Mesenchymal stem cell (in vitro differentiated cells and primary cell): Measurements from ENCODE around the gene PTTG1.

Source experiments
- DNase-seq: peaks from one replicate; pipeline ENCODE4 v3.0.0-alpha.2; 2013
- H2AFZ ChIP-seq: one replicate; pipeline ENCODE4 v1.6.1; 2013; ENCODE audit warnings: low read depth, mild to moderate bottlenecking, control low read depth, inconsistent platforms, low read length, moderate library complexity
- H2AK5ac ChIP-seq: 2 replicates; pipeline ENCODE4 v1.6.1; 2013; ENCODE audit warnings: low read length, moderate library complexity, mild to moderate bottlenecking, inconsistent platforms; ENCODE audit not compliant: severe bottlenecking
- H2BK120ac ChIP-seq: one replicate; pipeline ENCODE4 v1.6.1; 2013; ENCODE audit warnings: low read depth, mild to moderate bottlenecking, inconsistent platforms, low read length, moderate library complexity
- H2BK12ac ChIP-seq, 2 experiments: one replicate each; pipeline ENCODE4 v1.6.1; 2013; ENCODE audit warnings: inconsistent platforms in 2 of 2, low read length in 2 of 2, mild to moderate bottlenecking in 2 of 2, moderate library complexity in 2 of 2, control low read depth in 1 of 2
- H2BK15ac ChIP-seq: one replicate; pipeline ENCODE4 v1.6.1; 2013; ENCODE audit warnings: mild to moderate bottlenecking, low read depth, inconsistent platforms; ENCODE audit not compliant: poor library complexity, severe bottlenecking
- H2BK5ac ChIP-seq: 2 replicates; pipeline ENCODE4 v1.6.1; 2013; ENCODE audit warnings: low read depth, mild to moderate bottlenecking, low read length, control low read depth, inconsistent platforms; ENCODE audit not compliant: poor library complexity, severe bottlenecking
- H3K14ac ChIP-seq, 2 experiments: one replicate each; pipeline ENCODE4 v1.6.1; 2013; ENCODE audit warnings: inconsistent platforms in 2 of 2, low read length in 2 of 2, control low read depth in 1 of 2, mild to moderate bottlenecking in 1 of 2, moderate library complexity in 1 of 2
- H3K18ac ChIP-seq, 2 experiments: one replicate each; pipeline ENCODE4 v1.6.1; 2013; ENCODE audit warnings: inconsistent platforms in 2 of 2, low read length in 2 of 2, control low read depth in 1 of 2, low read depth in 1 of 2, mild to moderate bottlenecking in 1 of 2
- H3K23ac ChIP-seq, 2 experiments: one replicate each; pipeline ENCODE4 v1.6.1; 2013; ENCODE audit warnings: inconsistent platforms in 2 of 2, low read length in 2 of 2, mild to moderate bottlenecking in 2 of 2, moderate library complexity in 2 of 2, control low read depth in 1 of 2
- H3K27ac ChIP-seq: 2 replicates; pipeline ENCODE4 v1.5.1; 2013; ENCODE audit warnings: mild to moderate bottlenecking, moderate library complexity, low read length, control low read depth, inconsistent platforms; ENCODE audit not compliant: poor library complexity, severe bottlenecking
- H3K27me3 ChIP-seq, 2 experiments: 2 replicates each; pipeline versions ENCODE4 v1.6.1 to v1.7.0; 2013; ENCODE audit warnings: low read length in 2 of 2, mild to moderate bottlenecking in 2 of 2, moderate library complexity in 2 of 2, control low read depth in 1 of 2, inconsistent platforms in 1 of 2; ENCODE audit not compliant: control insufficient read depth in 1 of 2, insufficient read depth in 1 of 2
- H3K36me3 ChIP-seq, 2 experiments: 2 replicates each; pipeline versions ENCODE4 v1.6.1 to v1.7.0; 2013; ENCODE audit warnings: low read length in 2 of 2, control low read depth in 1 of 2, inconsistent platforms in 1 of 2, low read depth in 1 of 2, mild to moderate bottlenecking in 1 of 2; ENCODE audit not compliant: insufficient read depth in 2 of 2, control insufficient read depth in 1 of 2
- H3K4ac ChIP-seq, 2 experiments: one replicate each; pipeline ENCODE4 v1.6.1; 2013; ENCODE audit warnings: inconsistent platforms in 2 of 2, low read length in 2 of 2, mild to moderate bottlenecking in 2 of 2, moderate library complexity in 2 of 2, control low read depth in 1 of 2, low read depth in 1 of 2
- H3K4me1 ChIP-seq: 2 replicates; pipeline ENCODE4 v1.6.1; 2013; ENCODE audit warnings: low read depth, low read length, control low read depth; ENCODE audit not compliant: control insufficient read depth, insufficient read depth
- H3K4me2 ChIP-seq: 2 replicates; pipeline ENCODE4 v1.6.1; 2013; ENCODE audit warnings: low read length, mild to moderate bottlenecking, inconsistent platforms; ENCODE audit not compliant: poor library complexity, severe bottlenecking
- H3K4me3 ChIP-seq, 2 experiments: 2 replicates each; pipeline versions ENCODE4 v1.5.1 to v1.7.0; 2013; ENCODE audit warnings: low read length in 2 of 2, mild to moderate bottlenecking in 2 of 2, control low read depth in 1 of 2, low read depth in 1 of 2; ENCODE audit not compliant: insufficient read depth in 1 of 2
- H3K79me1 ChIP-seq: replicated peaks from 2 replicates; pipeline ENCODE4 v1.6.1; 2013; ENCODE audit warnings: mild to moderate bottlenecking, control low read depth, low read length, inconsistent platforms; ENCODE audit not compliant: poor library complexity, severe bottlenecking
- H3K9ac ChIP-seq: 2 replicates; pipeline ENCODE4 v1.7.0; 2013; ENCODE audit warnings: mild to moderate bottlenecking, low read length, moderate library complexity
- H3K9me3 ChIP-seq: 2 replicates; pipeline ENCODE4 v1.7.0; 2013; ENCODE audit warnings: mild to moderate bottlenecking, low read length; ENCODE audit not compliant: control insufficient read depth
- H4K8ac ChIP-seq: one replicate; pipeline ENCODE4 v1.6.1; 2013; ENCODE audit warnings: inconsistent platforms, mild to moderate bottlenecking, low read length, moderate library complexity
- H4K91ac ChIP-seq: one replicate; pipeline ENCODE4 v1.6.1; 2013; ENCODE audit warnings: mild to moderate bottlenecking, low read length, inconsistent platforms
- WGBS: methylation state at CpG from one replicate; pipeline ENCODE4 v1.1.7; 2013; ENCODE audit warnings: mixed read lengths; 5-methylcytosine and 5-hydroxymethylcytosine counted together

PTTG1 gene

GRCh38 chr5:160455600-160455999 lies 33.9 kb downstream of the PTTG1 start:
- 94% methylated on average over 3 of the region's 4 CpGs for WGBS

DNA sequence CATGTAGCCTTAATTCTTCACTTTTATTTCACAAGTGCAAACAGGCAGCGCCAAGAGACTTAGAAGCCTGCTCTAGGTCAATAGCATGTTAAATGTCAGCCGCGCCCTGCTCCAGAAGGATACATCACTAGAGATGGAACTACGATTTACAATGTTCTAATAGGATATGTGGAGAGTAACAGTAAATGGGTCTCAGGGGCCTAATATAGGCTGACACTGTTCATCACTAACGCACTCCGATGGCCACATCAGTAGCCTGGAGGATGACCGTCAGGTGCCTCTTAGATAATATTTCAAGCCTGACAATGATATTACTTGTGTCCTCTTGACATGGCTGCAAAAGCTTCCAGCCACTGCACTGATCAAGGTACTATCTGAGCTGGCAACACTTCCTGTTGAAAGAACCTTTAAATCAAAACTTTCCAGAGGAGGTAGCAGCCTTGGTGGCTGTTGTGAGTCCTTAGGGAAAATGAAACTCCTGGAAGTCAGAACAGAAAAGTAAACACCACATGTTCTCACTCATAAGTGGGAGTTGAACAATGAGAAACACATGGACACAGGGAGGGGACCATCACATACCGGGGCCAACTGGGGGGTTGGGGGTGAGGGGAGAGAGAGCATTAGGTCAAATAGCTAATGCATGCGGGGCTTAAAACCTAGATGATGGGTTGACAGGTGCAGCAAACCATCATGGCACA lies 35.0 kb downstream of the PTTG1 start:
- Histone ChIP-seq H2BK12ac (no peak overlapping the region), H3K9me3 (no peaks in the 10 kb centered on the region), H3K4ac (no peak overlapping the region), H3K4me1 (no peaks in the 10 kb centered on the region), H2BK15ac (no peak overlapping the region), H3K23ac (no peak overlapping the region), H3K14ac (no peak overlapping the region), H2AK5ac (no peak overlapping the region), H3K79me1 (no peaks in the 10 kb centered on the region), H3K4me2 (no peak overlapping the region), H3K36me3 (no peaks in the 10 kb centered on the region), H3K4me3 (no peak overlapping the region), H3K9ac (no peak overlapping the region), H2AFZ (no peak overlapping the region), H3K27ac (no peak overlapping the region), H4K91ac (no peak overlapping the region), H4K8ac (no peak overlapping the region), H2BK120ac (no peak overlapping the region), H3K18ac (no peak overlapping the region), H3K27me3 (peaks cover 0 to 16% of the 10 kb centered on the region in 2 experiments), H2BK5ac (no peak overlapping the region)
- no peak for DNase-seq
- WGBS = 73% methylated on average over 9 of the region's 9 CpGs

More at GRCh38 chr5:160455600-160455999, 33.9 kb downstream of the PTTG1 start:
- Histone ChIP-seq H3K9ac (no peak overlapping the region), H3K36me3 (no peaks in the 10 kb centered on the region), H4K8ac (no peak overlapping the region), H3K27ac (no peak overlapping the region), H3K14ac (no peak overlapping the region), H2BK12ac (no peak overlapping the region), H3K4me1 (no peaks in the 10 kb centered on the region), H3K27me3 (peaks cover 0 to 16% of the 10 kb centered on the region in 2 experiments), H3K23ac (no peak overlapping the region), H3K79me1 (no peaks in the 10 kb centered on the region), H4K91ac (no peak overlapping the region), H2BK120ac (no peak overlapping the region), H3K9me3 (no peaks in the 10 kb centered on the region), H3K4ac (no peak overlapping the region), H2AK5ac (no peak overlapping the region), H3K18ac (no peak overlapping the region), H3K4me3 (no peak overlapping the region), H2BK15ac (no peak overlapping the region), H2BK5ac (no peak overlapping the region), H3K4me2 (no peak overlapping the region), H2AFZ (no peak overlapping the region)
- no peak for DNase-seq

- Histone ChIP-seq H4K91ac (no peak overlapping the region), H3K23ac (no peak overlapping the region), H3K9me3 (no peaks in the 10 kb centered on the region), H3K4ac (no peak overlapping the region), H4K8ac (no peak overlapping the region), H2AK5ac (no peak overlapping the region), H3K79me1 (no peaks in the 10 kb centered on the region), H2AFZ (no peak overlapping the region), H2BK5ac (no peak overlapping the region), H3K4me1 (peaks cover 3% of the 10 kb centered on the region), H2BK15ac (no peak overlapping the region), H2BK12ac (no peak overlapping the region), H3K4me2 (no peak overlapping the region), H3K27me3 (peaks cover 0 to 16% of the 10 kb centered on the region in 2 experiments), H2BK120ac (no peak overlapping the region), H3K4me3 (no peak overlapping the region), H3K27ac (no peak overlapping the region), H3K18ac (no peak overlapping the region), H3K9ac (no peak overlapping the region), H3K36me3 (no peaks in the 10 kb centered on the region), H3K14ac (no peak overlapping the region)
- DNase-seq = no peak
- 88% methylated on average over 2 of the region's 5 CpGs for WGBS
Observed at GRCh38 chr5:160457252-160457651, 35.6 kb downstream of the PTTG1 start.

DNA sequence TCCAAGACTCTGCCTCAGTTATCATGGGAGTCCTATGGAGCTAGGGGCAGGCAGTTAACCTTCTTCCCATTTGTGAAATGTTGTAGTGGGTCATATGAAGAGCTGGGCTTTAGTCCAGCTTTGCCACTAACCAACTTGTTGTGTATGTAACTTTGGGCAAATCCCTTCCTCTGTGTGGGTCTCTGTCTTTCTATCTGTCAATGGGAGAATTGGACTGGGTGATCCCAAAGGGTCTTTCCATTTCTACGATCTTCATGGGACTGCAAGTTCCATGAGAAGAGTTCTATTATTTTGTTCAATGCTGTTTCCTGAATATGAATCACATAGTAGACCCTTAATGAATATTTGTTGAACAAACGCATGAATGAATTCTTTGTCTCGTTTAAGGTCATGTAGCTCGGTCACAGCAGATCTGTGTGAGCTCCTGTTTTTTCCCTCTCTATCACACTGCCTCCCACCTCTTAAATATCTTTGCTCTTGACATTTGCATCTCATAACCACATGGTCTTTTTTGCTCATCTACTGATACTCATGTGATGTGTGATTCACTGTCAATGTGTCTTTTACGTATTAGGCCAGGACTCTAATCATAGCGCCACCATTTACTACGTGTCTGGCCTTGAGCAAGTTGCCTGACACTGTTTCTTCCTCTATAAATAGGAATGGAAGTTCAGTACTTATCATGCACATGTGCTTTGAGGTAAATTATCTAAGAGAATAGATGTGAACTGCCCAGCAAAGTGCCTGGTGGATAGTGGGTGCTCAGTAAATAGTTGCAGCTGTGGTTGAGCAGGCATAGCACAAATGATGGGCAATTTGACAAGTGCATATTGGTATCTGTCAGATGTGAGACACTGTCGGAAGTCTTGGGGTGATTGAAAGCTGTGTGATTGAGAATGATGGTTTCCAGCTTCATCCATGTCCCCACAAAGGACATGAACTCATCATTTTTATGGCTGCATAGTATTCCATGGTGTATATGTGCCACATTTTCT lies 37.4 kb downstream of the PTTG1 start:
- H3K27me3 ChIP-seq = peaks cover 0 to 12% of the 10 kb centered on the region in 2 experiments
- H2BK120ac ChIP-seq = no peak overlapping the region
- no peak overlapping the region for H2AK5ac ChIP-seq
- H3K4me1 ChIP-seq = peaks cover 6% of the 10 kb centered on the region
- no peak overlapping the region for H3K9ac ChIP-seq
- H2BK12ac ChIP-seq = no peak overlapping the region
- H3K4me3 ChIP-seq = no peak overlapping the region
- H3K79me1 ChIP-seq = no peaks in the 10 kb centered on the region
- H2BK15ac ChIP-seq = no peak overlapping the region
- 93% methylated on average over 7 of the region's 8 CpGs for WGBS
- no peak overlapping the region for H3K18ac ChIP-seq
- H3K23ac ChIP-seq = no peak overlapping the region
- no peak overlapping the region for H2AFZ ChIP-seq
- no peak overlapping the region for H3K4ac ChIP-seq
- no peak overlapping the region for H3K27ac ChIP-seq
- H3K14ac ChIP-seq = no peak overlapping the region
- H3K36me3 ChIP-seq = no peaks in the 10 kb centered on the region
- DNase-seq = no peak
- H2BK5ac ChIP-seq = no peak overlapping the region
- H4K8ac ChIP-seq = no peak overlapping the region
- no peaks in the 10 kb centered on the region for H3K9me3 ChIP-seq
- H4K91ac ChIP-seq = no peak overlapping the region
- H3K4me2 ChIP-seq = no peak overlapping the region
